Body of pancreas (tissue), 4 donors: ENCODE data around the gene SSNA1.

ENCODE experiments used
- POLR2A ChIP-seq, 3 donors: fragments of 450-650 bp; IDR thresholded peaks; one replicate each; pipeline ENCODE4 v1.6.1; 2016; ENCODE audit warnings: antibody characterized with exemption in 3 of 3, mild to moderate bottlenecking in 2 of 3
- TF ChIP-seq, protein P1 (sequence below), 7 experiments: fragments of 450-650 bp in 4 of 7; fragments of 200-600 bp in 3 of 7; sonication (generic) in 3 of 7; IDR thresholded peaks; one replicate each; pipeline ENCODE4 v1.5.1; 2016 to 2019; ENCODE audit warnings: antibody characterized with exemption in 7 of 7

DNA sequence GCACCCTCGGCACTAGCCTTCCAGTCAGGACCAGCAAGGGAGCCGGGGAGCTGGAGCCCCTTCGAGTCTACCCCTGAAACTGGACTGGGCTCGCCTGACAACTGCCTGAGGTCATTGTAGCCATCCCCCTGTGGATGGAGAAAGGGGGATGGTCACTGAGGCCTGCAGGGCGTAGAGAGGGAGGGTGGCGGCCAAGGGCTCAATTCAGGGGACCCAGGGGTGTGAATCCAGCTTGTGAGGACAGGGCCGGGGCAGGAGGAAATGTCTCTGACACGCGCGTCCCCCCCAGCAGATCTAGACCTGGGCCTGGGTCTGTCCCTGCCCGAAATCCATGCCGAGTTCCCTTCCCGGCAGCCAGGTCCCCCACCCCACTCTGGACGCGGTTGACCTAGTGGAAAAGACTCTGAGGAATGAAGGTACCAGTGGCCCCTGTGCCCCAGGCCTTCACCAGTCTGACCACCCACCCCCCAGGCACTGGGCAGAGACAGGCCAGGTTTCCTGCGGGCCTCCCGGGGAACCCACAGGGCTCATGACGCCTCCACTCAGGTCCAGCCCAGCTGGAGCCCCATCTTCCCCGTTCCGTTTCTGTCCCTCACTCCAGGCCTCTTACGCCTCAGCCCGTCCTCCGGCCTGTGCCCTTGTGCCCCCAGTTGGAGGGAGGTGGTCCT is 43.0 kb downstream of the SSNA1 start:
- TF ChIP-seq, protein P1, sequence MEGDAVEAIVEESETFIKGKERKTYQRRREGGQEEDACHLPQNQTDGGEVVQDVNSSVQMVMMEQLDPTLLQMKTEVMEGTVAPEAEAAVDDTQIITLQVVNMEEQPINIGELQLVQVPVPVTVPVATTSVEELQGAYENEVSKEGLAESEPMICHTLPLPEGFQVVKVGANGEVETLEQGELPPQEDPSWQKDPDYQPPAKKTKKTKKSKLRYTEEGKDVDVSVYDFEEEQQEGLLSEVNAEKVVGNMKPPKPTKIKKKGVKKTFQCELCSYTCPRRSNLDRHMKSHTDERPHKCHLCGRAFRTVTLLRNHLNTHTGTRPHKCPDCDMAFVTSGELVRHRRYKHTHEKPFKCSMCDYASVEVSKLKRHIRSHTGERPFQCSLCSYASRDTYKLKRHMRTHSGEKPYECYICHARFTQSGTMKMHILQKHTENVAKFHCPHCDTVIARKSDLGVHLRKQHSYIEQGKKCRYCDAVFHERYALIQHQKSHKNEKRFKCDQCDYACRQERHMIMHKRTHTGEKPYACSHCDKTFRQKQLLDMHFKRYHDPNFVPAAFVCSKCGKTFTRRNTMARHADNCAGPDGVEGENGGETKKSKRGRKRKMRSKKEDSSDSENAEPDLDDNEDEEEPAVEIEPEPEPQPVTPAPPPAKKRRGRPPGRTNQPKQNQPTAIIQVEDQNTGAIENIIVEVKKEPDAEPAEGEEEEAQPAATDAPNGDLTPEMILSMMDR (IDR thresholded peaks at IDR 0.05): no peak
- no peak for TF ChIP-seq POLR2A (IDR thresholded peaks at IDR 0.05)
